ENCODE results near the gene MTERF1.
"Not testable (repeated sequence)": the region's sequence is repeated elsewhere in the genome, so short reads cannot be mapped to it uniquely, and the experiment has no call there.

The MTERF1 gene

GRCh38 chr7:91883676-91884362, 3.3 kb upstream of the MTERF1 start:
- no peak for DNase-seq (ENCODE audit: low read depth)

DNA sequence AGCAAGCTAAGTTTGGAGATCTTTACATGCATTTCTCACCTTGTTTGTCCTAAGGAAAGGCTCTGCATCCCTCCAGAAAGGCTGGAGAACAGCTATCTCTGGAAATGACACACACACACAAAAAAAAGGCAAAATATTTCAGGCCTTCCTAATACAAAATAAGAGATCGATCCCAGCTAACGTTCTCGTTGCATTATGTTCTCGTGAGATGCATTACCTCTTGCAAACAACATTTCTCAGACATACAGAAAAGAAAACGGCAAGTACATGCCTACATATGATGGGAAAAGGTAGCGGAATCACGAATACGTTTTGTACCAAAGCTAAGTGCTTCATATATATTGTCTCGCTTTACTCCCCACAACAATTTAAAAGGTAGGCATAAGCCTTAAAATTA, 488 bp downstream of the MTERF1 start:
- DNase-seq (ENCODE audit: low read depth), result no peak

- DNase-seq (ENCODE audit: low read depth), result no peak
Observed at GRCh38 chr7:91876391-91877133, 3.9 kb downstream of the MTERF1 start.

DNA sequence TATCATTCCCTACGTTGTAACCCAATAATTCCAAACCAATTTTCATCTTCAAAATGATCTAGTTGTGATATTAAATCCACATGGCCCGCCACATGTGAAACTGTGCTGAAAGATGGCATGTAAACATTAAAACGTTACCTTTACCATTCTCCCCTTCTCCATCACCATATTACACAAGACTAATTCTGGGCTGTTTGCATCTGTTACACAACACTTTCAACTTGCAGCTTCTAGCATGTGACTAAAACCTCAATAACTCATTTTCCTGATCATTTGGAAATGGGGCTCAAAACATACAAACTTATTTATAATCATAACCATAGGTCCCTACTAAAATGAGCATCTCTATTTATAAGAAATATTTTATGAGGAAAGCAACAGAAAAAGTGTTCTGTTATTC, 4.7 kb downstream of the MTERF1 start:
- no peak for DNase-seq (ENCODE audit: low read depth)

- no peak for DNase-seq (ENCODE audit: low read depth)
Observed at GRCh38 chr7:91872928-91873327, 7.6 kb downstream of the MTERF1 start.

- DNase-seq (ENCODE audit: low read depth), result no peak
Observed at GRCh38 chr7:91872069-91872468, 8.4 kb downstream of the MTERF1 start.

DNA sequence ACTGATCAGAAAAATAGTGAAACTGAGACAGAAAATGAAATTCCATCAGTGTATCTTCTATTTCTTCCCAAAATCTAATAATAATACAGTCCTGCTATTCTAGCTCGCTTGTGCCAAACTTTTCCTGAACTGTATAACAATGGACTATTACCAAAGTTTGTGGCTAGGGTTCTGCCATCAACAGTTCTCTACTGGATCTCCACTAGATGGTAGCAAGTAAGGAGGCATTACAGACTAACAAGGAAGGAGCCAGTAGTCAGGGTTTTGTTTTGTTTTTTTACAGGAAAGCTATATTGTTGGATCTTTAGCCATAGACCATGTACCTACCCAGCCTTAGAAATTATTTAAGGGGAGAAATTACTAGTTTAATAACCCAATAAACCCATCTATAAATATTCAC, 10.8 kb downstream of the MTERF1 start:
- DNase-seq (ENCODE audit: low read depth), result no peak

DNA sequence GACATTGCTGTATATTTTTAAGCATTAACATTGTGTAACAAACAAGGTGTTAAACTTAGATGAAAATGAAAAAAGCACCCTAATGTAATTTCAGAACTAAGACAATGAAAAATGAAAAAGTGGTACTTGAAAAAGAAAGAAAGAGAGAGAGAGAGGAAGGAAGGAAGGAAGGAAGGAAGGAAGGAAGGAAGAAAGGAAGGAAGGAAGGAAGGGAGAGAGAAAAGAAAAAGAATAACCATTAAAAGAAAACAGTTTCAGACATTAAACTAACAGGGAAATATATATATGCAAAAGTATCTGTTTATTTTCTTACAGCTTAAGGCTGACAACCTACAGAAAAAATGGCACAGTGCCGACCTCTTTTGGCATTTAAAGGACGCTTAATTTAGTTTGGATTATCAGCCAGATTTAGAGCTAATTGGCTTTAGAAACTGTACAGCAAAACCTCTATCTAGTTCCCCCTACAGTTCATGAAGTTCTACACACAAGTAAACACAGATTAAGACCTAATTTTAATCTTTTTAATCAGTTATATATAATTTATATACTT, 13.8 kb downstream of the MTERF1 start:
- no peak for DNase-seq (ENCODE audit: low read depth)

DNA sequence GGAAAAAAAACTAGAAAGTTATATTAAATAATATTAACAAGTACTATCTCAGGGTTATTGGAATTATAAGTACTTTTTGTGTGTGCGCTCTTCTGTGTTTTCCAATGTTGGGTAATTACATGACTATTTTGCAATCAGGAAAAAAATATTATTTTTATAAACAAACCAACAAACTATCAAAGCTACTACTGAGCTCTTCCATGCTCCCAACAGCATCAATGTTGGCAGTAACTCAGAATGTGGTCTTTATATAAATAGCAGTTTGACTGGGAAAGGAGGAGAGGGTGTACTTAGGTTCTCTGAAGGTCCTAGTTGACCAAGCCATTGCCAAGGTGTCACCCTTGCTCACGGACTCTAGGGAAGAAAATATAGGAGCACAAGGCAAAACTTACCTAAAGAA, 15.0 kb downstream of the MTERF1 start:
- no peak for DNase-seq (ENCODE audit: low read depth)

DNA sequence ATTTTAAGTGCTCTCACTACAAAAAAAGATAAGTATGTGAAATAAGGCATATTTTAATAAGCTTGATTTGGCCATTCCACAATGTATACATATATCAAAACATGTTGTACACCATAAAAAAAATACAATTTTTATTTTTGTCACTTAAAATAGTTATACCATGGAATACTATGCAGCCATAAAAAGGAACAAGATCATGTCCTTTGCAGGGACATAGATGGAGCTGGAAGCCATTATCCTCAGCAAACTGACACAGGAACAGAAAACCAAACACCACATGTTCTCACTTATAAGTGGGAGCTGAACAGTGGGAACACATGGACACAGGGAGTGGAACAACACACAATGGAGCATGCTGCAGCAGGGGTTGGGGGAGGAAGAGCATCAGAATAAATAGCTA, 15.9 kb downstream of the MTERF1 start:
- not testable (repeated sequence) for DNase-seq (ENCODE audit: low read depth)

GRCh38 chr7:91864070-91864469, 16.4 kb downstream of the MTERF1 start:
- DNase-seq (ENCODE audit: low read depth), result no peak

GRCh38 chr7:91852263-91852741, 28.2 kb downstream of the MTERF1 start:
- no peak for DNase-seq (ENCODE audit: low read depth)

GRCh38 chr7:91850455-91850854, 30.0 kb downstream of the MTERF1 start:
- DNase-seq (ENCODE audit: low read depth), result no peak

DNA sequence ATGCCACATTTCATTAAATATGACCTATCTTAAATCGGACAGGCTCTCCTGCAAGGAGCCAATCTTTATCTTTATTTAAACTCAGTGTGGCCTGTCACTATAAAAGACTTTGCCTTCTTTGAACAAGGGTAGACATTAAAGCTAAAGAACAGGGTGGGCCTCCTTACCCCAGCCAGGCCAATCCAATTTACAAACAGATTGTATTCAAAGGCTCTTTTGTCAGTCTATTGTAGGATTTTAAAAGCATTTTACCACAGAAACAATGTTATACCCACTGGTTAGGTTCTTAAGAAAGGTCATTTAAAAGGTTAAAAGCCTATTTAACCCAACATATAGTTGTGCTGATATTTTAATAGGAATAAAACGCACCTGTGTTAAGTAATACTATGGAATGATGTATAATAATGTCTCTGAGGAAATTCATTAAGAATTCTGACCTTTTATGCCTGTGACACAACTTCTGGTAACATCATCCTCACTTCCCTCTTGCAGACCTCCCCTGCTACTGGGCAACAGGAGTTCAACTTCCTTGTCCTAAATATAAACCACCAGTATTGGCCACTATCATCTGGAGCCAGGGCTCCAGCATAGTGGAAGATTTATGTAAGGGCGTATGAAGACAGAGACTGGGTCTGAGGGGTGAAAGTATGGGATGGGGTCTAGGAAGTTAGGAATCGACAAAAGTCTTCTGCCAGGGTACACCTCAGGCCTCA, 32.5 kb downstream of the MTERF1 start:
- DNase-seq (ENCODE audit: low read depth), result no peak

GRCh38 chr7:91847231-91847630, 33.3 kb downstream of the MTERF1 start:
- DNase-seq (ENCODE audit: low read depth), result no peak

GRCh38 chr7:91846436-91846835, 34.1 kb downstream of the MTERF1 start:
- no peak for DNase-seq (ENCODE audit: low read depth)

DNA sequence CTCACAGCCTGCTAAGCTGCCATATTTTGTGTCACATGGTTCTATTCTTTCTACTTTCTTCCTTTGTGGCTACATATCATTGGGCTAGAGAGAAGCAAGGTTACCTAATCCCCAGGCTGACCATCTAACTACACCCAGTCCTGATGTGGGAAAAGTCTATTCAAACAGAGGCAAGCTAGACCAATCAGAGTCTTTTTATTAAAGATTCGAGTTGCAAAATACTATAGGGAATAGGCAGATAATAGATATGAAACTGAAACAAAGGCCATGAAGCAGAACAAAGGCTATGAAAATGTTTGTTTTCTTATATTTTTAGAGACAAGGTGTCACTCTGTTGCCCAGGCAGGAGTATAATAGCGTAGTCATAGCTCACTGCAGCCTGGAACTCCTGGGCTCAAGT, 36.7 kb downstream of the MTERF1 start:
- DNase-seq (ENCODE audit: low read depth), result no peak

DNA sequence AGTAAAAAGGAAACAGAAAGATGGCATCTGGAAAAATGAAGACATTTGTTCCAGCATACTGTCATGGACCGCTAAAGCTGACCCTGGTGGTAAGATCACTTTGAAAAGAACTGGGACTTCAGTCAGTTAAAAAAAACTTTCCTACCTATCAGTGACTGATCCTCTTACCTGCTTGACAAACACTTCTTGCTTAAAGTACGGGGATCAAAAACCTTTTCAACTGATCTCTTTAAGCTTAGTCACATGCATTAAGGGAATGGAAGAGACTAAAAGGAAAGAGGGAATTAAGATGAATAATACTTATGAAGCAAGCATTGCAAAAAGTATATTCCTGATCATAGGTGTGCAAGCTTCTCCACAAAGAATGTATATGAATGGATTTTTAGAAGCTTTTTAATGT, 42.1 kb downstream of the MTERF1 start:
- no peak for DNase-seq (ENCODE audit: low read depth)

DNA sequence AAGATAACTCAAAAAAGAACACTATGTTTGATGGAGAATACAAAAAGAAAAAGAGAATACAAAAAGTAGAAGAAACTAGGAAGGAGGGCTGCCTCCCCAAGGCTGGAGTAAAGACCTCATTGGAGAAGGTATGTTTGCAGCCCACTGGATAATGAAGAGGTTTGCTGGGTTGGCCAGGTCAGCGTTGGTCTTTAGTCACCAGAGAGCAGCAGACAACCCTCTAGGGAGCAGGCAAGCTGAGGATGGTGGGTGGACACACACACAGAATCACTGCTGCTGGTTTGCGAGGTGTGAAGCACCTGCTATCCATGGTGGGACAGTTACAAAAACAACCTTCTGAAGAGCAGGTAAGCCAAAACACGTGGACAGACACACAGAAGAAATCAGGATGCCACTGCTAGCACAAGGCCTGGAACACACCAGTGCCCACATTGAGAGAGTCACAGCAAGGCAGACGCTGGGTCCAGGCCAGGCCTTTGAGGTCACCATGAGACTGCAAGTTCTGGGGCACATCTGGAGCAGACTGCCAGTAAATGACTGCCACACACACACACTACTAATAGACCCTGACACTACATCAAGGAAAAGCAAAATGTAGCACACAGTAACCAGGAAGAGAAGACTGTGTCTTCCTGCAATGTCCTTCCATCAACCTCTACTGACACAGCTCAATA, 43.0 kb downstream of the MTERF1 start:
- DNase-seq (ENCODE audit: low read depth), result no peak

DNA sequence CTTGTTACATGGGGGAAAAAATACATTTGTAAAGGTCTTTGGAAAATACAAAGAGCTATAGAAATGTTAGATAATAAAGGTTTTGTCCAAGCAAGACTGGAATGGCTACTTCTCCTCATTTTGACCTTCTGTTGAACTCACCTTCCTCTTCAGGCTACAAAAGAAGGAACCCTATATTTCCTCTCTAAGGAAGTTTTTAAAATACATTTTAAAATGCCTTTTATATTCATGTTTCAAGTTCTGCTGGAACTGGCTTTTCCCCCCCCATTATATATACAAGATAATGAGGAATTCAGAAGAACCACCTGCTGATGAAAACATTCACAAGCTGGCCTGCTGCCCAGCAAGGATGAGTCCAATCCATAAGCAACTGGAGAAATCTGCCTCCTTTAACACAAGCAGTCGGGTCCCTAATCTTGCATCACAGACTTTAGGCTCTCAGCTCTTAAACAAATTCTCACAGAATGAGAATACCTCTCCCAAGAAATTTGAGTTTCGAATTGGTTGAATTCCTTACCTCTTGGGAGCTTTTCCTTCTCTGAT, 44.6 kb downstream of the MTERF1 start:
- no peak for DNase-seq (ENCODE audit: low read depth)

- DNase-seq (ENCODE audit: low read depth), result no peak
Observed at GRCh38 chr7:91835091-91835825, 45.2 kb downstream of the MTERF1 start.

Measured in activated T-cell treated with anti-CD3 and anti-CD28 coated beads for 1 hour (primary cell).